Measurements from ENCODE around the gene POLDIP3.

DNA sequence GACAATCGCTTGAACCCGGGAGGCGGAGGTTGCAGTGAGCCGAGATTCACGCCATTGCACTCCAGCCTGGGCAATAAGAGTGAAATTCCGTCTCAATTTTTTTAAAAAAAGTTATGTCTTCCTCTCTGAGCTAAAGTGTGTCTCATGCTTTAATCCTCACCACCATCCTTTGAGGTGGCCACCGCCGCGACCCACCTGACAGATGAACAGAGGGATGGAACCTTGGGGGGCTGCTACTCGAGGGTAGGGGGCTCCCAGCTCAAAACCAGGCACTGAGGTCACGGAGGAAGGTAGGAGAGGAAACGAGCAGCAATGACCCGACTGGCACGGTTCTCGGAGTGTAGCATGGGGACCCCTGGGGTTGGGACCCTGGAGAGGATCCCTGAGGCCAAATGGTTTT, 10.7 kb upstream of the POLDIP3 start:
- TF ChIP-seq, protein P1, sequence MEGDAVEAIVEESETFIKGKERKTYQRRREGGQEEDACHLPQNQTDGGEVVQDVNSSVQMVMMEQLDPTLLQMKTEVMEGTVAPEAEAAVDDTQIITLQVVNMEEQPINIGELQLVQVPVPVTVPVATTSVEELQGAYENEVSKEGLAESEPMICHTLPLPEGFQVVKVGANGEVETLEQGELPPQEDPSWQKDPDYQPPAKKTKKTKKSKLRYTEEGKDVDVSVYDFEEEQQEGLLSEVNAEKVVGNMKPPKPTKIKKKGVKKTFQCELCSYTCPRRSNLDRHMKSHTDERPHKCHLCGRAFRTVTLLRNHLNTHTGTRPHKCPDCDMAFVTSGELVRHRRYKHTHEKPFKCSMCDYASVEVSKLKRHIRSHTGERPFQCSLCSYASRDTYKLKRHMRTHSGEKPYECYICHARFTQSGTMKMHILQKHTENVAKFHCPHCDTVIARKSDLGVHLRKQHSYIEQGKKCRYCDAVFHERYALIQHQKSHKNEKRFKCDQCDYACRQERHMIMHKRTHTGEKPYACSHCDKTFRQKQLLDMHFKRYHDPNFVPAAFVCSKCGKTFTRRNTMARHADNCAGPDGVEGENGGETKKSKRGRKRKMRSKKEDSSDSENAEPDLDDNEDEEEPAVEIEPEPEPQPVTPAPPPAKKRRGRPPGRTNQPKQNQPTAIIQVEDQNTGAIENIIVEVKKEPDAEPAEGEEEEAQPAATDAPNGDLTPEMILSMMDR (conservative IDR thresholded peaks at IDR 0.05; ENCODE audit: low read length): no peak
- no peak for TF ChIP-seq EZH2phosphoT487 (IDR thresholded peaks at IDR 0.05; ENCODE audit: borderline replicate concordance)

Data from Loucy (cell line).